GM12878 (cell line): ENCODE results near the gene MMP14. TPM values are rescaled to one million over a fixed set of nuclear protein-coding genes. Genes with fewer than 3 reads are reported as not detected.
A peak's percentile ranks its signal among the peaks of the same experiment; 100 is the strongest.

Experiments used
- ATF7 ChIP-seq: fragments of 450-650 bp; IDR thresholded peaks from 2 replicates; pipeline ENCODE4 v1.6.1; 2016; ENCODE audit warnings: low read depth, mild to moderate bottlenecking
- CHD1 ChIP-seq: IDR thresholded peaks from 2 replicates; pipeline ENCODE4 v1.6.1; 2012; ENCODE audit warnings: low read depth, low read length, improper control_type of control experiment
- CREM ChIP-seq: IDR thresholded peaks from 2 replicates; pipeline ENCODE4 v1.6.1; 2014; ENCODE audit warnings: antibody characterized with exemption, low read depth
- EED ChIP-seq: sonication (generic); IDR thresholded peaks from 2 replicates; pipeline ENCODE4 v1.6.1; 2016; ENCODE audit warnings: antibody characterized with exemption, low read depth
- EZH2 ChIP-seq: IDR thresholded peaks from 2 replicates; pipeline ENCODE4 v1.6.1; 2012; ENCODE audit warnings: low read depth, mild to moderate bottlenecking, control low read depth, inconsistent platforms, low read length, borderline replicate concordance; ENCODE audit not compliant: control insufficient read depth
- FOS ChIP-seq: IDR thresholded peaks from 3 replicates; pipeline ENCODE4 v1.6.1; 2011; ENCODE audit warnings: borderline replicate concordance; ENCODE audit not compliant: insufficient read length; ENCODE audit errors: extremely low read depth
- IKZF1 ChIP-seq: fragments of 450-650 bp; conservative IDR thresholded peaks from 2 replicates; pipeline ENCODE4 v1.6.1; 2017; ENCODE audit warnings: antibody characterized with exemption, mild to moderate bottlenecking
- IKZF2 ChIP-seq, 2 experiments: fragments of 450-650 bp; IDR thresholded peaks; 2 replicates each; pipeline ENCODE4 v1.6.1; 2017; ENCODE audit warnings: mild to moderate bottlenecking in 2 of 2, moderate library complexity in 2 of 2
- KDM1A ChIP-seq: fragments of 200-600 bp; sonication (generic); IDR thresholded peaks from 2 replicates; pipeline ENCODE4 v1.6.1; 2016; ENCODE audit warnings: borderline replicate concordance
- NR2C2 ChIP-seq: IDR thresholded peaks from 2 replicates; pipeline ENCODE4 v1.6.1; 2011; ENCODE audit warnings: borderline replicate concordance, low read depth; ENCODE audit not compliant: control insufficient read depth, insufficient read length
- PAX8 ChIP-seq: fragments of 450-650 bp; IDR thresholded peaks from 2 replicates; pipeline ENCODE4 v1.6.1; 2017; ENCODE audit warnings: mild to moderate bottlenecking, moderate library complexity
- PML ChIP-seq: IDR thresholded peaks from 2 replicates; pipeline ENCODE4 v1.6.1; 2012; ENCODE audit warnings: low read length, inconsistent platforms
- POLR2AphosphoS2 ChIP-seq: IDR thresholded peaks from 2 replicates; pipeline ENCODE4 v1.6.1; 2011; ENCODE audit warnings: low read depth, mild to moderate bottlenecking, low read length, improper control_type of control experiment, moderate library complexity
- RBBP5 ChIP-seq: fragments of 200-600 bp; sonication (generic); conservative IDR thresholded peaks from 2 replicates; pipeline ENCODE4 v1.6.1; 2016
- RELA ChIP-seq: fragments of 450-650 bp; IDR thresholded peaks from 2 replicates; pipeline ENCODE4 v1.8.0; 2014; ENCODE audit warnings: borderline replicate concordance; ENCODE audit not compliant: partially characterized antibody
- SIX5 ChIP-seq: IDR thresholded peaks from 2 replicates; pipeline ENCODE4 v1.6.1; 2011; ENCODE audit warnings: mild to moderate bottlenecking, low read depth, low read length, moderate library complexity; ENCODE audit not compliant: severe bottlenecking
- SMARCA5 ChIP-seq: fragments of 450-650 bp; IDR thresholded peaks from 2 replicates; pipeline ENCODE4 v1.6.1; 2017; ENCODE audit warnings: mild to moderate bottlenecking
- SREBF1 ChIP-seq: IDR thresholded peaks from 2 replicates; pipeline ENCODE4 v1.6.1; 2012; ENCODE audit warnings: mild to moderate bottlenecking, low read length
- STAT3 ChIP-seq: IDR thresholded peaks from 2 replicates; pipeline ENCODE4 v1.6.1; 2011; ENCODE audit warnings: low read depth, low read length, improper control_type of control experiment
- TCF7 ChIP-seq: IDR thresholded peaks from 2 replicates; pipeline ENCODE4 v1.6.1; 2014; ENCODE audit warnings: antibody characterized with exemption, borderline replicate concordance
- YBX1 ChIP-seq: fragments of 450-650 bp; IDR thresholded peaks from 2 replicates; pipeline ENCODE4 v1.6.1; 2016; ENCODE audit warnings: antibody characterized with exemption
- ZNF24 ChIP-seq: fragments of 450-650 bp; IDR thresholded peaks from 2 replicates; pipeline ENCODE4 v1.6.1; 2017; ENCODE audit warnings: antibody characterized with exemption, mild to moderate bottlenecking
- ZNF622 ChIP-seq: fragments of 450-650 bp; IDR thresholded peaks from 2 replicates; pipeline ENCODE4 v1.6.1; 2017; ENCODE audit warnings: mild to moderate bottlenecking, inconsistent platforms
- ZSCAN29 ChIP-seq: fragments of 450-650 bp; IDR thresholded peaks from 2 replicates; pipeline ENCODE4 v1.6.1; 2017; ENCODE audit warnings: mild to moderate bottlenecking, moderate library complexity
- ZZZ3 ChIP-seq: IDR thresholded peaks from 2 replicates; pipeline ENCODE4 v1.6.1; 2011; ENCODE audit warnings: low read depth; ENCODE audit not compliant: control insufficient read depth, insufficient read length
- polyA plus RNA-seq, 11 experiments: library from polyadenylated mRNA; depleted of rRNA in 4 of 11; unstranded in 6 of 11; stranded (reverse) in 5 of 11; fragments of >200 nt; fragmentation: Nextera tagmentation in 4 of 11; fragmentation: Illumina TruSeq in 1 of 11; extraction: Ambion mirVana in 4 of 11; extraction: Trizol in 1 of 11; gene quantifications; 1 replicate in 1 of 11; 2 replicates in 10 of 11; pipeline versions ENCODE4 v1.2.1 to v1.2.3, GENCODE V29; 2011 to 2016; ENCODE audit warnings: inconsistent platforms in 2 of 11, missing spikeins in 2 of 11, low read depth in 1 of 11
- total RNA-seq, 4 experiments: library from RNA; depleted of rRNA in 3 of 4; stranded (reverse); fragments of >200 nt in 3 of 4; fragmentation: Illumina TruSeq in 1 of 4; extraction: Trizol in 1 of 4; gene quantifications; 2 replicates each; pipeline versions ENCODE4 v1.2.1 to v1.2.3, GENCODE V29; 2013 to 2021
- TF ChIP-seq, protein P1 (sequence below): fragments of 150-350 bp; IDR thresholded peaks from 2 replicates; pipeline ENCODE4 v1.6.1; 2016; ENCODE audit warnings: low read depth, low read length
- TF ChIP-seq, protein P2 (sequence below): IDR thresholded peaks from 2 replicates; pipeline ENCODE4 v1.6.1; 2012; ENCODE audit warnings: low read depth, low read length, improper control_type of control experiment
- TF ChIP-seq, protein P3 (sequence below): fragments of 450-650 bp; IDR thresholded peaks from 2 replicates; pipeline ENCODE4 v1.6.1; 2016; ENCODE audit warnings: mild to moderate bottlenecking
- TF ChIP-seq, protein P4 (sequence below): fragments of 450-650 bp; IDR thresholded peaks from 2 replicates; pipeline ENCODE4 v1.6.1; 2016; ENCODE audit warnings: mild to moderate bottlenecking

The MMP14 gene
- total and polyA plus RNA-seq, 10 of the 15 experiments (the other 5 are each of a cell fraction or from before 2014, with no cell fraction given) = 0.31 to 1.9 (median 0.70) TPM; not detected in 2

GRCh38 chr14:22794551-22794951 is 41.8 kb upstream of the MMP14 start (continued):
- TF ChIP-seq, protein P1, sequence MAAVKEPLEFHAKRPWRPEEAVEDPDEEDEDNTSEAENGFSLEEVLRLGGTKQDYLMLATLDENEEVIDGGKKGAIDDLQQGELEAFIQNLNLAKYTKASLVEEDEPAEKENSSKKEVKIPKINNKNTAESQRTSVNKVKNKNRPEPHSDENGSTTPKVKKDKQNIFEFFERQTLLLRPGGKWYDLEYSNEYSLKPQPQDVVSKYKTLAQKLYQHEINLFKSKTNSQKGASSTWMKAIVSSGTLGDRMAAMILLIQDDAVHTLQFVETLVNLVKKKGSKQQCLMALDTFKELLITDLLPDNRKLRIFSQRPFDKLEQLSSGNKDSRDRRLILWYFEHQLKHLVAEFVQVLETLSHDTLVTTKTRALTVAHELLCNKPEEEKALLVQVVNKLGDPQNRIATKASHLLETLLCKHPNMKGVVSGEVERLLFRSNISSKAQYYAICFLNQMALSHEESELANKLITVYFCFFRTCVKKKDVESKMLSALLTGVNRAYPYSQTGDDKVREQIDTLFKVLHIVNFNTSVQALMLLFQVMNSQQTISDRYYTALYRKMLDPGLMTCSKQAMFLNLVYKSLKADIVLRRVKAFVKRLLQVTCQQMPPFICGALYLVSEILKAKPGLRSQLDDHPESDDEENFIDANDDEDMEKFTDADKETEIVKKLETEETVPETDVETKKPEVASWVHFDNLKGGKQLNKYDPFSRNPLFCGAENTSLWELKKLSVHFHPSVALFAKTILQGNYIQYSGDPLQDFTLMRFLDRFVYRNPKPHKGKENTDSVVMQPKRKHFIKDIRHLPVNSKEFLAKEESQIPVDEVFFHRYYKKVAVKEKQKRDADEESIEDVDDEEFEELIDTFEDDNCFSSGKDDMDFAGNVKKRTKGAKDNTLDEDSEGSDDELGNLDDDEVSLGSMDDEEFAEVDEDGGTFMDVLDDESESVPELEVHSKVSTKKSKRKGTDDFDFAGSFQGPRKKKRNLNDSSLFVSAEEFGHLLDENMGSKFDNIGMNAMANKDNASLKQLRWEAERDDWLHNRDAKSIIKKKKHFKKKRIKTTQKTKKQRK = no peak
- TF ChIP-seq ZNF622 (no peak), IKZF1 (peak; percentile 60), FOS (no peak), SIX5 (no peak), ZZZ3 (no peak), KDM1A (no peak), EZH2 (no peak), RBBP5 (no peak), CREM (peak; percentile 69), NR2C2 (no peak), ATF7 (peak; percentile 85), PAX8 (no peak), SMARCA5 (0 out of 2 replicates have a peak, but pooled peaks have one; percentile 7), TCF7 (no peak), POLR2AphosphoS2 (no peak), IKZF2 (IDR thresholded peaks at IDR 0.05) (peak in 1 of 2 experiments; percentile 58; a peak in 1 of 4 replicates), PML (peak; percentile 77; the same call in 1 of the 2 replicates), CHD1 (no peak), YBX1 (no peak), RELA (no peak), SREBF1 (no peak), STAT3 (no peak), ZNF24 (no peak), EED (peak; percentile 89), ZSCAN29 (no peak)
- TF ChIP-seq, protein P2, sequence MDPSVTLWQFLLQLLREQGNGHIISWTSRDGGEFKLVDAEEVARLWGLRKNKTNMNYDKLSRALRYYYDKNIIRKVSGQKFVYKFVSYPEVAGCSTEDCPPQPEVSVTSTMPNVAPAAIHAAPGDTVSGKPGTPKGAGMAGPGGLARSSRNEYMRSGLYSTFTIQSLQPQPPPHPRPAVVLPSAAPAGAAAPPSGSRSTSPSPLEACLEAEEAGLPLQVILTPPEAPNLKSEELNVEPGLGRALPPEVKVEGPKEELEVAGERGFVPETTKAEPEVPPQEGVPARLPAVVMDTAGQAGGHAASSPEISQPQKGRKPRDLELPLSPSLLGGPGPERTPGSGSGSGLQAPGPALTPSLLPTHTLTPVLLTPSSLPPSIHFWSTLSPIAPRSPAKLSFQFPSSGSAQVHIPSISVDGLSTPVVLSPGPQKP = no peak
- TF ChIP-seq, protein P3, sequence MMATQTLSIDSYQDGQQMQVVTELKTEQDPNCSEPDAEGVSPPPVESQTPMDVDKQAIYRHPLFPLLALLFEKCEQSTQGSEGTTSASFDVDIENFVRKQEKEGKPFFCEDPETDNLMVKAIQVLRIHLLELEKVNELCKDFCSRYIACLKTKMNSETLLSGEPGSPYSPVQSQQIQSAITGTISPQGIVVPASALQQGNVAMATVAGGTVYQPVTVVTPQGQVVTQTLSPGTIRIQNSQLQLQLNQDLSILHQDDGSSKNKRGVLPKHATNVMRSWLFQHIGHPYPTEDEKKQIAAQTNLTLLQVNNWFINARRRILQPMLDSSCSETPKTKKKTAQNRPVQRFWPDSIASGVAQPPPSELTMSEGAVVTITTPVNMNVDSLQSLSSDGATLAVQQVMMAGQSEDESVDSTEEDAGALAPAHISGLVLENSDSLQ = no peak
- TF ChIP-seq, protein P4, sequence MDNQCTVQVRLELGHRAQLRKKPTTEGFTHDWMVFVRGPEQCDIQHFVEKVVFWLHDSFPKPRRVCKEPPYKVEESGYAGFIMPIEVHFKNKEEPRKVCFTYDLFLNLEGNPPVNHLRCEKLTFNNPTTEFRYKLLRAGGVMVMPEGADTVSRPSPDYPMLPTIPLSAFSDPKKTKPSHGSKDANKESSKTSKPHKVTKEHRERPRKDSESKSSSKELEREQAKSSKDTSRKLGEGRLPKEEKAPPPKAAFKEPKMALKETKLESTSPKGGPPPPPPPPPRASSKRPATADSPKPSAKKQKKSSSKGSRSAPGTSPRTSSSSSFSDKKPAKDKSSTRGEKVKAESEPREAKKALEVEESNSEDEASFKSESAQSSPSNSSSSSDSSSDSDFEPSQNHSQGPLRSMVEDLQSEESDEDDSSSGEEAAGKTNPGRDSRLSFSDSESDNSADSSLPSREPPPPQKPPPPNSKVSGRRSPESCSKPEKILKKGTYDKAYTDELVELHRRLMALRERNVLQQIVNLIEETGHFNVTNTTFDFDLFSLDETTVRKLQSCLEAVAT = peak; percentile 44; the same call in 1 of the 2 replicates
